ES-I3 (cell line): ENCODE data around the gene DMRT3.
"Not testable (repeated sequence)": the region's sequence is repeated elsewhere in the genome, so short reads cannot be mapped to it uniquely, and the experiment has no call there.

Experiments used
- H3K36me3 ChIP-seq: 2 replicates; pipeline ENCODE4 v1.6.1; 2013; ENCODE audit warnings: mild to moderate bottlenecking, low read length, control low read depth, moderate library complexity; ENCODE audit not compliant: insufficient read depth
- H3K4me1 ChIP-seq: 2 replicates; pipeline ENCODE4 v1.6.1; 2013; ENCODE audit warnings: mild to moderate bottlenecking, control low read depth, low read length; ENCODE audit not compliant: insufficient read depth
- H3K9ac ChIP-seq: 2 replicates; pipeline ENCODE4 v1.6.1; 2013; ENCODE audit warnings: low read depth, mild to moderate bottlenecking, low read length, moderate library complexity
- H3K9me3 ChIP-seq: 2 replicates; pipeline ENCODE4 v1.6.1; 2013; ENCODE audit warnings: mild to moderate bottlenecking, low read length, moderate library complexity; ENCODE audit not compliant: control insufficient read depth, insufficient read depth

The DMRT3 gene

GRCh38 chr9:974996-975739 lies 1.3 kb upstream of the DMRT3 start:
- Histone ChIP-seq H3K9ac (0 out of 2 replicates have a peak overlapping the region, but pooled peaks have one; percentile 8), H3K9me3 (no peaks in the 10 kb centered on the region), H3K4me1 (peaks cover 3% of the 10 kb centered on the region), H3K36me3 (no peaks in the 10 kb centered on the region)

GRCh38 chr9:975740-976257 lies 656 bp upstream of the DMRT3 start:
- H3K9ac ChIP-seq, result peak overlapping the region; percentile 3; the same call in 1 of the 2 replicates
- no peaks in the 10 kb centered on the region for H3K9me3 ChIP-seq
- H3K4me1 ChIP-seq, result peaks cover 3% of the 10 kb centered on the region; the same call in 1 of the 2 replicates
- H3K36me3 ChIP-seq, result no peaks in the 10 kb centered on the region

- Histone ChIP-seq H3K36me3 (no peaks in the 10 kb centered on the region), H3K9ac (peak overlapping the region; percentile 45; the same call in 1 of the 2 replicates), H3K9me3 (no peaks in the 10 kb centered on the region), H3K4me1 (peaks cover 3% of the 10 kb centered on the region; the same call in 1 of the 2 replicates)
These were observed 735 bp downstream of the DMRT3 start for GRCh38 chr9:976943-977837.

- Histone ChIP-seq H3K4me1 (peaks cover 3% of the 10 kb centered on the region; the same call in 1 of the 2 replicates), H3K36me3 (no peaks in the 10 kb centered on the region), H3K9ac (peak overlapping the region; percentile 45; the same call in 1 of the 2 replicates), H3K9me3 (no peaks in the 10 kb centered on the region)
These were observed 1.7 kb downstream of the DMRT3 start for GRCh38 chr9:977838-978830.

- no peaks in the 10 kb centered on the region for H3K4me1 ChIP-seq
- no peaks in the 10 kb centered on the region for H3K36me3 ChIP-seq
- no peaks in the 10 kb centered on the region for H3K9me3 ChIP-seq
- H3K9ac ChIP-seq, result no peak overlapping the region
These were observed 3.5 kb downstream of the DMRT3 start for GRCh38 chr9:979983-980382.

- H3K9me3 ChIP-seq, result no peaks in the 10 kb centered on the region
- no peaks in the 10 kb centered on the region for H3K36me3 ChIP-seq
- no peaks in the 10 kb centered on the region for H3K4me1 ChIP-seq
- H3K9ac ChIP-seq, result no peak overlapping the region
These were observed 4.2 kb downstream of the DMRT3 start for GRCh38 chr9:980640-981039.

GRCh38 chr9:981491-981898 lies 5.0 kb downstream of the DMRT3 start:
- Histone ChIP-seq H3K9me3 (peaks cover 4% of the 10 kb centered on the region; the same call in 1 of the 2 replicates), H3K4me1 (no peaks in the 10 kb centered on the region)

GRCh38 chr9:982394-983230 lies 6.2 kb downstream of the DMRT3 start:
- H3K9me3 ChIP-seq, result peaks cover 4% of the 10 kb centered on the region; the same call in 1 of the 2 replicates
- H3K9ac ChIP-seq, result no peak overlapping the region
- H3K36me3 ChIP-seq, result no peaks in the 10 kb centered on the region
- no peaks in the 10 kb centered on the region for H3K4me1 ChIP-seq

More at GRCh38 chr9:981491-981898, 5.0 kb downstream of the DMRT3 start:
- Histone ChIP-seq H3K9ac (no peak overlapping the region), H3K36me3 (no peaks in the 10 kb centered on the region)

GRCh38 chr9:994005-994404 lies 17.6 kb downstream of the DMRT3 start:
- Histone ChIP-seq H3K4me1 (no peaks in the 10 kb centered on the region), H3K9ac (no peak overlapping the region), H3K36me3 (no peaks in the 10 kb centered on the region), H3K9me3 (peaks cover 4% of the 10 kb centered on the region)

- peaks cover 16% of the 10 kb centered on the region; the same call in 1 of the 2 replicates for H3K9me3 ChIP-seq
- no peaks in the 10 kb centered on the region for H3K36me3 ChIP-seq
- H3K9ac ChIP-seq, result no peak overlapping the region
- H3K4me1 ChIP-seq, result no peaks in the 10 kb centered on the region
These were observed 18.7 kb downstream of the DMRT3 start for GRCh38 chr9:995192-995591.

- Histone ChIP-seq H3K4me1 (no peaks in the 10 kb centered on the region), H3K36me3 (no peaks in the 10 kb centered on the region), H3K9ac (no peak overlapping the region), H3K9me3 (peaks cover 18% of the 10 kb centered on the region; the same call in 1 of the 2 replicates)
These were observed 19.3 kb downstream of the DMRT3 start for GRCh38 chr9:995781-996180.

- not testable (repeated sequence) for H3K36me3 ChIP-seq, H3K9ac ChIP-seq, H3K4me1 ChIP-seq
- peaks cover 18% of the 10 kb centered on the region; the same call in 1 of the 2 replicates for H3K9me3 ChIP-seq
These were observed 22.1 kb downstream of the DMRT3 start for GRCh38 chr9:998299-999110.
